Mucosa of descending colon (tissue), 3 donors: ENCODE data around the gene SPAG7. TPM values are rescaled to one million over a fixed set of nuclear protein-coding genes. Genes with fewer than 3 reads are reported as not detected.

Experiments used
- ATAC-seq: fragments of 200-7000 bp; cut with Tn5 transposase; one replicate; pipeline ENCODE4 v1.9.1; 2020; ENCODE audit warnings: mild to moderate bottlenecking, moderate library complexity
- DNase-seq, 3 donors: peaks; one replicate each; pipeline ENCODE4 v3.0.0-alpha.2; 2020
- H3K36me3 ChIP-seq: fragments of 200-600 bp; one replicate; pipeline ENCODE4 v1.8.0; 2021; ENCODE audit warnings: low read depth, mild to moderate bottlenecking
- H3K4me1 ChIP-seq: fragments of 200-600 bp; one replicate; pipeline ENCODE4 v1.8.0; 2021; ENCODE audit warnings: low read depth, mild to moderate bottlenecking
- H3K4me3 ChIP-seq: fragments of 200-600 bp; one replicate; pipeline ENCODE4 v1.8.0; 2021; ENCODE audit warnings: mild to moderate bottlenecking
- H3K9me3 ChIP-seq: fragments of 200-600 bp; one replicate; pipeline ENCODE4 v1.8.0; 2021; ENCODE audit warnings: mild to moderate bottlenecking
- intact Hi-C, 2 donors: fragments of 100-400 bp; cut with DNase I in 1 of 2; cut with micrococcal nuclease in 1 of 2; formaldehyde crosslinking; loops; one replicate each; pipeline versions ENCODE4 v1.11.0 to v1.11.1; 2022; cut with DNase I, micrococcal nuclease
- total RNA-seq, 3 donors: library from RNA; stranded (reverse); fragmentation: NEBNext Ultra II Directional in 2 of 3; extraction: Animal tissue kit (Norgen Biotek cat#: 25700) in 2 of 3; gene quantifications; one replicate each; pipeline versions ENCODE4 v1.2.1 to v1.2.4, GENCODE V29; 2021 to 2023
- TF ChIP-seq, protein P1 (sequence below): fragments of 200-600 bp; IDR thresholded peaks from one replicate; pipeline ENCODE4 v1.8.0; 2022; ENCODE audit warnings: antibody characterized with exemption, mild to moderate bottlenecking
- donor health status: DM: no; HTN: no; CAD: no; lungs with moderate emphysema.
- donor health status: DM: no; HTN: no; CAD: no.
- donor health status: DM: no; HTN: yes; CAD: no.

Gene SPAG7
- total RNA-seq, 3 donors from 2014 or later = 41.3 to 54.0 (median 51.7) TPM

DNA sequence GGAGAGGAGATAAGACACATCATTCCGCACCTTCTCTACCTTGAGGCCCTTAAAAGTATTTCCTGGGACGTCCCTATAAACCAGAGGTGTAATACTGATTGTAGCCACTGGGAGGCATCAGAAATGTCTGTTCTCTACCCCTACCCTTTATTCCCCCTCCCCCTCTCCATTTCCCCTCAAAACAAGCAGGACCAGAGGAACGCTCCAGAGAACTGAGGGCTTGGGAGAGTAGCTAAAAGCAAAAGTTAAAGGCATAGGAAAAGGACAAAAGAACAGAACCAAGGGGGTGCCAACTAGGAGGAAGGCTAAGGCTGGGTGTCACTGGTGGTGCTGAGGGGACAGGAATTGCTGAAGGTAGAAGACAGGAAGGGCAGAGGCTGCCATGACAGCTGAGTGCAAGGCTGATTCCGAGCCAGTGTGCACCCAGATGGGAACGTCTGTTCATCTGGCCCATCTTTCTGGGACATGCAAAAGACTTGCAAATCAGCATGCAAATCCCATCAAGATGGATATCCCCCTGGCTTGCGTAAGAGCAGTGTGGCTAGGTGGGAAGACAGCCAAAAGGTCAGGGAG is 13.1 kb upstream of the SPAG7 start:
- ATAC-seq (peak; percentile 82), DNase-seq (peak in 1 of 3 donors; percentile 82)
- H3K4me3 ChIP-seq = no peak overlapping the region
- no peaks in the 10 kb centered on the region for H3K36me3 ChIP-seq
- TF ChIP-seq, protein P1, sequence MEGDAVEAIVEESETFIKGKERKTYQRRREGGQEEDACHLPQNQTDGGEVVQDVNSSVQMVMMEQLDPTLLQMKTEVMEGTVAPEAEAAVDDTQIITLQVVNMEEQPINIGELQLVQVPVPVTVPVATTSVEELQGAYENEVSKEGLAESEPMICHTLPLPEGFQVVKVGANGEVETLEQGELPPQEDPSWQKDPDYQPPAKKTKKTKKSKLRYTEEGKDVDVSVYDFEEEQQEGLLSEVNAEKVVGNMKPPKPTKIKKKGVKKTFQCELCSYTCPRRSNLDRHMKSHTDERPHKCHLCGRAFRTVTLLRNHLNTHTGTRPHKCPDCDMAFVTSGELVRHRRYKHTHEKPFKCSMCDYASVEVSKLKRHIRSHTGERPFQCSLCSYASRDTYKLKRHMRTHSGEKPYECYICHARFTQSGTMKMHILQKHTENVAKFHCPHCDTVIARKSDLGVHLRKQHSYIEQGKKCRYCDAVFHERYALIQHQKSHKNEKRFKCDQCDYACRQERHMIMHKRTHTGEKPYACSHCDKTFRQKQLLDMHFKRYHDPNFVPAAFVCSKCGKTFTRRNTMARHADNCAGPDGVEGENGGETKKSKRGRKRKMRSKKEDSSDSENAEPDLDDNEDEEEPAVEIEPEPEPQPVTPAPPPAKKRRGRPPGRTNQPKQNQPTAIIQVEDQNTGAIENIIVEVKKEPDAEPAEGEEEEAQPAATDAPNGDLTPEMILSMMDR = no peak
- no peaks in the 10 kb centered on the region for H3K9me3 ChIP-seq
- peaks cover under 1% of the 10 kb centered on the region for H3K4me1 ChIP-seq
- intact Hi-C loops = loop anchor here in 1 of 2 donors (10.0 kb wide), 1 partner anchor 84 kb away; no protein-coding TSS in a partner anchor

DNA sequence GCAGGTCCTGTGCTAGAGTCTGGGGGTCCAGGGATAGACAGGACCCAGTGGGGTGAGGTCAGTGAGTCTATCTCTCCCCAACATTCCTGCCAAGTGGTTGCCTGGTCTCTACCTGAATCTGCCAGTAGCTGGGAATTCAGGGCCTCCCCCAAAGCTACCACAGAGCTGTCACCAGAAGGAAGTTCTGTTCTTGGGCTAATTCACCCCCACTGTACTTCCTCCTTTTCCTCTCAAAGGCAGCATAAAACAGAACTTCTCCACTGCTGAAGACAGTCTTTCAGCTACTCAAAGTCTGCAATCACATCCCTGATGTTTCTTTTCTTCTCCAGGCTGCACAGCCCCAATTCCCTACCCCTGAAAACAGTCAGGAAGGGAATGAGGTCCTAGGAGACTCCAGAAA is 11.1 kb upstream of the SPAG7 start:
- TF ChIP-seq, protein P1 = no peak
- H3K4me1 ChIP-seq = no peaks in the 10 kb centered on the region
- no peak overlapping the region for H3K4me3 ChIP-seq
- DNase-seq (no peak), ATAC-seq (peak; percentile 27)
- no peaks in the 10 kb centered on the region for H3K9me3 ChIP-seq
- intact Hi-C loops = no loop called here
- peaks cover 1% of the 10 kb centered on the region for H3K36me3 ChIP-seq

DNA sequence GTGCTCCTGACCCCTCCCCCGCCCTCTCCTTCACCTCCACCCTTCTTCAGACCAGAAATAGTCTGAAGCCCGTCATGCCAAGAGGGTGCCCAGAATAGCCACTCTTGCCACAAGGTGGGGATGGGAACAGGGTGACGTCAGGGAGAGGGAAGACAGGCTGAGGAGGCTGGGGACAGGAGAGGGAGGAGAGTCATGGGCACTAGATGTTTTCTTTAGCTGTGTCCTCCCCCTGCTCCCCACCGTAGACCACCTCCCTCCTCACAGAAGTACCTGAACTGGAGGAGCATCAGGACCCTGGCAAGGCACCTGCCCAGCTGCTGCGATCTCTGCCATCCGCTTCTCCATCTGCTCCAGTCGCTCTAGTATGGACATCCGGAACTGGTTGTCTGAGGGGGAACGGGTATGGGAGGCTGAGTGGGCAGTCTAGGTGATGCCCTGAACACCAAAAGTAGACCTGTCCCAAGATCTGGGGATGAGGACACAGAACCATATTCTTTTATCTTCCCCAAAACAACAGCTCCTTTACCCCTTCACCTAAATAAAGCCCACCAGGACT is 6.6 kb upstream of the SPAG7 start:
- Histone ChIP-seq H3K9me3 (no peaks in the 10 kb centered on the region), H3K4me3 (no peak overlapping the region), H3K36me3 (peaks cover 3% of the 10 kb centered on the region), H3K4me1 (no peaks in the 10 kb centered on the region)
- intact Hi-C loops = no loop called here
- DNase-seq (no peak), ATAC-seq (no peak)
- TF ChIP-seq, protein P1 = no peak

- Histone ChIP-seq H3K4me3 (no peak overlapping the region), H3K36me3 (peaks cover 3% of the 10 kb centered on the region), H3K4me1 (no peaks in the 10 kb centered on the region), H3K9me3 (no peaks in the 10 kb centered on the region)
- TF ChIP-seq, protein P1 = no peak
- DNase-seq = no peak
- no peak for ATAC-seq
- intact Hi-C loops = no loop called here
Measured at GRCh38 chr17:4973256-4974114, 5.9 kb upstream of the SPAG7 start.

DNA sequence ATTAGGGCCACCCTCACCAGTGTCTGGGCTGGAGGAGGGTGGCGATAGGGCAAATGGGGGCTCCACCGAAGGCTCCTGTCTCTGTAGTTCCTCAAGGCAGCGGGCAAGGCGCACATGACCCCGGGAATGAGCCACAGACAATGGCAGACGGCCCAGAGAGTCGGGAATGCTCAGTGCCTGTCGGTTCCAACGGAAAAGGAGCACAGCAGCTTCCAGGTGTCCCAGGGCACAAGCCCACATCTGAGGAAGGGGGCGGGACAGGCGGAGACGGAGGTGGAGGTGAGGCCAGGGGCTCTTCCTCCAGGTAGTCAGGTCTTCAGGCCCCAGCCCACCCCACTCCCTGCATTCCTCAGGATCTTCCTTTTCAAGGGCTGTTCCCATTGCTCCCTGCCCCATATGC is 5.1 kb upstream of the SPAG7 start:
- H3K36me3 ChIP-seq = peaks cover 3% of the 10 kb centered on the region
- H3K9me3 ChIP-seq = no peaks in the 10 kb centered on the region
- DNase-seq = no peak
- intact Hi-C loops = no loop called here
- TF ChIP-seq, protein P1 = no peak
- no peak overlapping the region for H3K4me3 ChIP-seq
- no peaks in the 10 kb centered on the region for H3K4me1 ChIP-seq
- ATAC-seq = no peak
